Osteocyte (in vitro differentiated cells): ENCODE results near the gene STARD3. TPM values are rescaled to one million over a fixed set of nuclear protein-coding genes. Genes with fewer than 3 reads are reported as not detected.

Experiments
- DNase-seq: peaks from one replicate; pipeline ENCODE4 v3.0.0; 2021; ENCODE audit warnings: mixed read lengths; ENCODE audit not compliant: unreplicated experiment; ENCODE audit errors: extremely low spot score
- H3K27ac Mint-ChIP-seq: one replicate; pipeline ENCODE4 v1.8.0; 2021; ENCODE audit warnings: mild to moderate bottlenecking, mixed read lengths; ENCODE audit not compliant: unreplicated experiment
- H3K27me3 Mint-ChIP-seq: one replicate; pipeline ENCODE4 v1.8.0; 2021; ENCODE audit warnings: mixed read lengths; ENCODE audit not compliant: unreplicated experiment
- H3K36me3 Mint-ChIP-seq: one replicate; pipeline ENCODE4 v1.8.0; 2021; ENCODE audit warnings: mixed read lengths; ENCODE audit not compliant: unreplicated experiment
- H3K4me1 Mint-ChIP-seq: one replicate; pipeline ENCODE4 v1.8.0; 2021; ENCODE audit warnings: mixed read lengths; ENCODE audit not compliant: unreplicated experiment
- H3K4me3 Mint-ChIP-seq: one replicate; pipeline ENCODE4 v1.8.0; 2021; ENCODE audit warnings: mild to moderate bottlenecking, moderate library complexity, mixed read lengths; ENCODE audit not compliant: unreplicated experiment
- H3K9me3 Mint-ChIP-seq: one replicate; pipeline ENCODE4 v1.8.0; 2021; ENCODE audit warnings: mixed read lengths; ENCODE audit not compliant: unreplicated experiment
- total RNA-seq: library from RNA; stranded (reverse); gene quantifications from 2 replicates; pipeline ENCODE4 v1.2.1, GENCODE V29; 2021
- TF ChIP-seq, protein P1 (sequence below): fragments of 200-600 bp; sonication (generic); IDR thresholded peaks from 2 replicates; pipeline ENCODE4 v1.5.0; 2021; ENCODE audit warnings: antibody characterized with exemption, mild to moderate bottlenecking, moderate library complexity

Gene STARD3
- total RNA-seq, 1 donor from 2014 or later: 68.9 TPM

DNA sequence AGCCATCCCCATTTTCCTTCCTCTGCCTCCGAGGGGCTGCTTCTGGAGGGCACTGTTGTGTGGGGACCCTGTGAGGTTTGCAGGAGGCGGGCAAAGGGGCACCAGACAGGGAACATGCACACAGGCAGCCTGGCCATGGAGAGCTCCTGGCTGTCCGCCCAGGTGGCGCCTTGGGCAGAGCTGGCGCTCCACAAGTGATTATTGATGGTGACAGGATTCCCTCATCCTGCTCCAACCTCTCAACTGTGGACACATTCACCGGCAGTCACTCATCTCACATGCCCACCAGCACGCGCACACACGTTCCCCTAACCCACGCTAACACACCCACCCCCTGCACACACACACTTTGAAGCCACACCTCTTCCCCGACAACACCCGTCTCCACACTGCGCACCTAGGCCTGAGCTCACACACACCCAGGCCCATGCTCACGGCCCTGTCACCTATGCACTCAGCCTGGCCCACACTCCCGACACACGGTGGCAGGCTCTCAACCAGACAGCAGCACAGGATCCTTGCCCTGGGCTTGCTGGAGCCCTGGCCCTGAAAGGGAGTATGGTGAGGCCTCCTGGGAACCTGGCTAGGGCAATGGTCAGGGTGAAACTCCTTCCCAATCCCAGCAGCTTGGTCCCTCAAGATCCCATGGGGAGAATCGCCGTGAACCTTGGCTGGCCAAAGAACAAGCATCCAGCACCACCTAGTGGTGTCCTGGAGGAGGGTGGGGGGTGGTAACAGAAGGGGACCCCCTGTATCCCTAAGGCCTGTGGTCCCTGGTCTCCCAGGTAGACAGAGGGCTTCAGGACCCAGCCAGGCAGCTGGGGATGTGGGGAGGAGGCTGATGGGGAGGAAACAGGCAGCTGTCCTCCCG lies 34.9 kb downstream of the STARD3 start:
- Mint-ChIP-seq H3K27ac (no peak overlapping the region), H3K36me3 (no peaks in the 10 kb centered on the region), H3K9me3 (no peaks in the 10 kb centered on the region), H3K27me3 (peaks cover 8% of the 10 kb centered on the region), H3K4me3 (no peak overlapping the region), H3K4me1 (peaks cover 35% of the 10 kb centered on the region)
- no peak for DNase-seq
- TF ChIP-seq, protein P1, sequence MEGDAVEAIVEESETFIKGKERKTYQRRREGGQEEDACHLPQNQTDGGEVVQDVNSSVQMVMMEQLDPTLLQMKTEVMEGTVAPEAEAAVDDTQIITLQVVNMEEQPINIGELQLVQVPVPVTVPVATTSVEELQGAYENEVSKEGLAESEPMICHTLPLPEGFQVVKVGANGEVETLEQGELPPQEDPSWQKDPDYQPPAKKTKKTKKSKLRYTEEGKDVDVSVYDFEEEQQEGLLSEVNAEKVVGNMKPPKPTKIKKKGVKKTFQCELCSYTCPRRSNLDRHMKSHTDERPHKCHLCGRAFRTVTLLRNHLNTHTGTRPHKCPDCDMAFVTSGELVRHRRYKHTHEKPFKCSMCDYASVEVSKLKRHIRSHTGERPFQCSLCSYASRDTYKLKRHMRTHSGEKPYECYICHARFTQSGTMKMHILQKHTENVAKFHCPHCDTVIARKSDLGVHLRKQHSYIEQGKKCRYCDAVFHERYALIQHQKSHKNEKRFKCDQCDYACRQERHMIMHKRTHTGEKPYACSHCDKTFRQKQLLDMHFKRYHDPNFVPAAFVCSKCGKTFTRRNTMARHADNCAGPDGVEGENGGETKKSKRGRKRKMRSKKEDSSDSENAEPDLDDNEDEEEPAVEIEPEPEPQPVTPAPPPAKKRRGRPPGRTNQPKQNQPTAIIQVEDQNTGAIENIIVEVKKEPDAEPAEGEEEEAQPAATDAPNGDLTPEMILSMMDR: peak; percentile 74

DNA sequence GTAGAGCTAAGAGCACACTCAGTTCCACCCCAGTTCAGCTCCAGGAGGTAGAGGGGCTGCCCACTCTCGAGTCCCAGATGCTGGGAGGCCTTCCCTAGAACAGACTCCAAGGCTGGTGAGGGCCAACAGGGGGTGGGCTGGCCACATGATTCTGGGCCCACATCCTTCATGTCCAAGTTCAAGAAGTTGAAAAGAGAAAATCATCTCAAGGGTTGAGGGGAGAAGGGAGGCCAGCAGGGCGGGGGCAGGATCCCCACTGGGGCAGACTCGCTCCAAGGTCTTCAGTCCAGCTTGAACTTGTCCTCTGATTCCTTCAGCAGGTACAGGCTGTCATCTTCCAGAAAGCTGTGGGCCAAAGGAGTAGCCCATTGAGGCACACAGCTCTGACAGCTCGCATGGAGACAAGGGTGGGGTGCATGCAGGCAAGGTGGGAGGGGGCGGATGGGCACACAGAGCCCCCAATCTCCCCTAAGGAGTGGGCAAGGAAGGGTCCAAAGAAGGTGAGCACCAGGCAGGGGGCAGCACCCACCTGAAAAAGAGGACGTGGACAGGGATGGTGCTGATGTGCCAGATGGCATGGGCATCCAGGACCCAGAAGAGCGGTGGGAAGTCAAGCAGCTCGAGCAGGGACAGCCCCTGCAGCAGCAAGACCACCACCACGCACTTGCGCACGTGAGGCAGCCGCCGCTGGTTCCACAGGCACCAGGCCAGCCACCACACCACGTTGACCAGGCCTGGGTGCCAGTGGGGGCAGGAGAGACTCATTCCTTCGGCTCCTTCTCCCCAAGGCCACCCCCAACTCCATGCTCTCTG lies 35.8 kb downstream of the STARD3 start:
- H3K9me3 Mint-ChIP-seq: no peaks in the 10 kb centered on the region
- H3K36me3 Mint-ChIP-seq: no peaks in the 10 kb centered on the region
- DNase-seq: no peak
- H3K27me3 Mint-ChIP-seq: peaks cover 8% of the 10 kb centered on the region
- H3K27ac Mint-ChIP-seq: no peak overlapping the region
- peaks cover 41% of the 10 kb centered on the region for H3K4me1 Mint-ChIP-seq
- TF ChIP-seq, protein P1: peak; percentile 26
- H3K4me3 Mint-ChIP-seq: no peak overlapping the region

DNA sequence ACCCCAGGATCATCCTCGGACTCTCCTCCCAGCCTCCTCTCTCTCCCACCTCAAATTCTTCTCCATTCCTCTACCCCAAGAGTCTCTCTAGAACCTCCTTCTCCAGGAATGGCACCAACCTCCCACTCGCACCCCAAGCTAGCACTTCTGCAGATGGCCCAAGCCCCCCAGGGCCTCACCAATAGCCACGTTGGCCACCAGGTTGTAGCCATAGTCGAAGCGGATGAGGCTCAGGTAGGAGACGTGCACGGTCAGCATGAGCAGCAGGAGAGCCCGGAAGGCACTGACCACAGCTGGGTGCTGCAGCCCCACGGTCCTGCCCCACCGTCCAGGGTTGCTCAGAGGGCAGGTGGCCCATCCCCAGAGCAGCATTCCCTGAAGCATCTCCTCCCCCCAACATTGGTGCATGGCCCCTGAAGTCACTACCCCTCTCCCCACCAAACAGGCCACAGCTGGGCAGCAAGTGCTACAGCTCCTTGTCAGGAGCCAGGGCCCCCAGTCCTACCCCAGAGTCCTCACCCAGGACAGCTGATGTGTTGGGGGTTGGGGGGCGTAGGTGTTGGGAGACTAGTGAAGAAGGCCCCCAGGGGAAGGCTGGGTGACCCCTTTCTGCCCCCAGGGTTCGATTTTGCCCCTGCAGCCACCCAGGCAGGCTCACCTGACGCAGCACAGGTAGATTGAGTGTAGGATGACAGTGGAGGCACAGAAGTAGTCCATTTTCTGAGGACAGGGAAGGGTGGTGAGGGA lies 36.6 kb downstream of the STARD3 start:
- no peak overlapping the region for H3K27ac Mint-ChIP-seq
- peaks cover 45% of the 10 kb centered on the region for H3K4me1 Mint-ChIP-seq
- H3K4me3 Mint-ChIP-seq: no peak overlapping the region

DNA sequence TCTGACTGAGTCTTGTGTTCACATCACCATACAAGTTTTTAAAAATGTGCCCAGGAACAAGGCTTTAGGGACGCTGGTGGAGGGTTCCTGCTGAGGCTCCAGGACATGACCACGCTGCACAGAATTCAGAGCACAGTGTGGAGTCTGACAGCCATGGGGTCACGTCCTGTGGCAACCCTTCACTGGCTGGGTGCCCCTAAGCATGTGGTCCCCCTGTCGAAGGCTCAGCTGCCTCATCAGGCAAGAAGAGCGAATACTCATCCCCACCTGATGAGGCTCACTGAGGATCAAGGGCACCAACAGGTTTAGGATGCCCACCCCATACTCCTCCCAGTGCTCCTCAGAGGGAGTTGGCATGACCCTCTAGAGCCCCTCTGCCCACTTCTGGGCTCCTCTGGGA lies 37.2 kb downstream of the STARD3 start:
- peaks cover 4% of the 10 kb centered on the region for H3K27me3 Mint-ChIP-seq
- peaks cover 46% of the 10 kb centered on the region for H3K4me1 Mint-ChIP-seq
- H3K27ac Mint-ChIP-seq: no peak overlapping the region
- TF ChIP-seq, protein P1: no peak
- no peaks in the 10 kb centered on the region for H3K9me3 Mint-ChIP-seq
- H3K4me3 Mint-ChIP-seq: no peak overlapping the region
- no peaks in the 10 kb centered on the region for H3K36me3 Mint-ChIP-seq
- DNase-seq: no peak

More for the DNA sequence above, 36.6 kb downstream of the STARD3 start:
- H3K36me3 Mint-ChIP-seq: no peaks in the 10 kb centered on the region
- TF ChIP-seq, protein P1: no peak
- H3K9me3 Mint-ChIP-seq: no peaks in the 10 kb centered on the region
- H3K27me3 Mint-ChIP-seq: peaks cover 6% of the 10 kb centered on the region
- DNase-seq: no peak
